Nephron (organoid): ENCODE data around the gene CDC16.

Experiments
- H3K27ac Mint-ChIP-seq, 3 experiments: 2 replicates each; pipeline ENCODE4 v1.8.0; 2020; ENCODE audit warnings: mixed read lengths in 3 of 3, mild to moderate bottlenecking in 2 of 3, moderate library complexity in 1 of 3
- H3K27me3 Mint-ChIP-seq: 2 replicates; pipeline ENCODE4 v1.8.0; 2021; ENCODE audit warnings: low read depth, mild to moderate bottlenecking, moderate library complexity, mixed read lengths
- H3K36me3 Mint-ChIP-seq: 2 replicates; pipeline ENCODE4 v1.8.0; 2020; ENCODE audit warnings: low read depth, mixed read lengths
- H3K4me1 Mint-ChIP-seq: 2 replicates; pipeline ENCODE4 v1.8.0; 2020; ENCODE audit warnings: mixed read lengths
- H3K4me3 Mint-ChIP-seq, 3 experiments: 2 replicates each; pipeline ENCODE4 v1.8.0; 2020; ENCODE audit warnings: mild to moderate bottlenecking in 3 of 3, mixed read lengths in 3 of 3, moderate library complexity in 2 of 3
- H3K9me3 Mint-ChIP-seq: 2 replicates; pipeline ENCODE4 v1.8.0; 2020; ENCODE audit warnings: mixed read lengths
- CTCF ChIP-seq, 3 experiments: fragments of 200-600 bp; sonication (generic); IDR thresholded peaks; one replicate each; pipeline ENCODE4 v1.5.0; 2021; ENCODE audit warnings: antibody characterized with exemption in 3 of 3; ENCODE audit not compliant: unreplicated experiment in 3 of 3

CDC16 gene

GRCh38 chr13:114256547-114256946 is 21.9 kb downstream of the CDC16 start:
- Mint-ChIP-seq H3K27ac (no peak overlapping the region), H3K36me3 (peaks cover 81% of the 10 kb centered on the region), H3K4me1 (no peaks in the 10 kb centered on the region), H3K4me3 (no peak overlapping the region), H3K27me3 (no peaks in the 10 kb centered on the region), H3K9me3 (no peaks in the 10 kb centered on the region)
- no peak for TF ChIP-seq CTCF (IDR thresholded peaks at IDR 0.05; ENCODE audit: unreplicated experiment in 3 of 3)

- Mint-ChIP-seq H3K4me3 (no peak overlapping the region), H3K27me3 (no peaks in the 10 kb centered on the region), H3K36me3 (peaks cover 81% of the 10 kb centered on the region), H3K9me3 (no peaks in the 10 kb centered on the region), H3K27ac (no peak overlapping the region), H3K4me1 (no peaks in the 10 kb centered on the region)
- no peak for TF ChIP-seq CTCF (IDR thresholded peaks at IDR 0.05; ENCODE audit: unreplicated experiment in 3 of 3)
Observed at GRCh38 chr13:114257014-114257413, 22.3 kb downstream of the CDC16 start.

GRCh38 chr13:114258589-114258988 is 23.9 kb downstream of the CDC16 start:
- no peak for TF ChIP-seq CTCF (IDR thresholded peaks at IDR 0.05; ENCODE audit: unreplicated experiment in 3 of 3)
- H3K27ac Mint-ChIP-seq = no peak overlapping the region
- H3K4me1 Mint-ChIP-seq = no peaks in the 10 kb centered on the region
- no peak overlapping the region for H3K4me3 Mint-ChIP-seq
- no peaks in the 10 kb centered on the region for H3K27me3 Mint-ChIP-seq
- H3K36me3 Mint-ChIP-seq = peaks cover 83% of the 10 kb centered on the region
- H3K9me3 Mint-ChIP-seq = no peaks in the 10 kb centered on the region

GRCh38 chr13:114259374-114259773 is 24.7 kb downstream of the CDC16 start:
- no peak for TF ChIP-seq CTCF (IDR thresholded peaks at IDR 0.05; ENCODE audit: unreplicated experiment in 3 of 3)
- Mint-ChIP-seq H3K4me3 (no peak overlapping the region), H3K27me3 (no peaks in the 10 kb centered on the region), H3K27ac (no peak overlapping the region), H3K36me3 (peaks cover 78% of the 10 kb centered on the region), H3K9me3 (no peaks in the 10 kb centered on the region), H3K4me1 (no peaks in the 10 kb centered on the region)

GRCh38 chr13:114259974-114260373 is 25.3 kb downstream of the CDC16 start:
- Mint-ChIP-seq H3K27me3 (no peaks in the 10 kb centered on the region), H3K9me3 (no peaks in the 10 kb centered on the region), H3K36me3 (peaks cover 76% of the 10 kb centered on the region), H3K4me1 (no peaks in the 10 kb centered on the region), H3K4me3 (no peak overlapping the region), H3K27ac (no peak overlapping the region)
- no peak for TF ChIP-seq CTCF (IDR thresholded peaks at IDR 0.05; ENCODE audit: unreplicated experiment in 3 of 3)

GRCh38 chr13:114260814-114261213 is 26.1 kb downstream of the CDC16 start:
- no peak overlapping the region for H3K4me3 Mint-ChIP-seq
- H3K36me3 Mint-ChIP-seq = peaks cover 76% of the 10 kb centered on the region
- H3K27ac Mint-ChIP-seq = no peak overlapping the region
- TF ChIP-seq CTCF (IDR thresholded peaks at IDR 0.05; ENCODE audit: unreplicated experiment in 3 of 3) = no peak
- H3K9me3 Mint-ChIP-seq = no peaks in the 10 kb centered on the region
- no peaks in the 10 kb centered on the region for H3K4me1 Mint-ChIP-seq
- H3K27me3 Mint-ChIP-seq = no peaks in the 10 kb centered on the region
